Ascending aorta (tissue), 2 donors: ENCODE data around the gene RNF144B. TPM values are rescaled to one million over a fixed set of nuclear protein-coding genes. Genes with fewer than 3 reads are reported as not detected.

Source experiments
- DNase-seq, 2 donors: peaks; one replicate each; pipeline ENCODE4 v3.0.0-alpha.2; 2019; ENCODE audit warnings: low spot score in 2 of 2
- H3K27ac ChIP-seq, 2 donors: fragments of 200-600 bp; sonication (generic); one replicate each; pipeline ENCODE4 v1.5.1; 2016 to 2017; ENCODE audit warnings: mild to moderate bottlenecking in 1 of 2
- H3K27me3 ChIP-seq: fragments of 200-600 bp; sonication (generic); one replicate; pipeline ENCODE4 v1.5.1; 2017
- H3K36me3 ChIP-seq, 2 donors: fragments of 200-600 bp; sonication (generic); one replicate each; pipeline ENCODE4 v1.5.1; 2016
- H3K4me1 ChIP-seq, 2 donors: fragments of 200-600 bp; sonication (generic); one replicate each; pipeline ENCODE4 v1.5.1; 2016 to 2017; ENCODE audit warnings: mild to moderate bottlenecking in 1 of 2
- H3K4me3 ChIP-seq, 2 donors: fragments of 200-600 bp; sonication (generic); one replicate each; pipeline ENCODE4 v1.5.1; 2016 to 2017; ENCODE audit warnings: mild to moderate bottlenecking in 1 of 2
- H3K9me3 ChIP-seq, 2 donors: fragments of 200-600 bp; sonication (generic); one replicate each; pipeline ENCODE4 v1.5.1; 2016
- CTCF ChIP-seq, 3 experiments: fragments of 200-600 bp in 2 of 3; fragments of 450-650 bp in 1 of 3; sonication (generic) in 2 of 3; IDR thresholded peaks; one replicate each; pipeline ENCODE4 v1.5.1; 2016 to 2019; ENCODE audit warnings: antibody characterized with exemption in 3 of 3, mild to moderate bottlenecking in 1 of 3, moderate library complexity in 1 of 3
- intact Hi-C: fragments of 100-400 bp; cut with DNase I; formaldehyde crosslinking; loops from one replicate; pipeline ENCODE4 v1.15.1; 2023
- total RNA-seq: library from RNA; depleted of rRNA; stranded (reverse); fragments of >200 nt; gene quantifications from one replicate; pipeline ENCODE4 v1.1.0, GENCODE V29; 2016

The RNF144B gene
- total RNA-seq, 1 donor from 2014 or later: 52.3 TPM

- Histone ChIP-seq H3K4me3 (no peak overlapping the region), H3K27ac (no peak overlapping the region), H3K27me3 (no peaks in the 10 kb centered on the region), H3K36me3 (no peaks in the 10 kb centered on the region), H3K4me1 (no peaks in the 10 kb centered on the region), H3K9me3 (no peaks in the 10 kb centered on the region)
- DNase-seq: no peak
- no peak for TF ChIP-seq CTCF (IDR thresholded peaks at IDR 0.05)
- intact Hi-C loops: no loop called here
Measured at GRCh38 chr6:18485660-18486435, 98.7 kb downstream of the RNF144B start.

- intact Hi-C loops: no loop called here
- DNase-seq: no peak
- no peaks in the 10 kb centered on the region for H3K9me3 ChIP-seq
Measured at GRCh38 chr6:18488004-18488403, 100.9 kb downstream of the RNF144B start.

GRCh38 chr6:18488526-18489270 lies 101.5 kb downstream of the RNF144B start:
- DNase-seq: no peak
- intact Hi-C loops: no loop called here
- Histone ChIP-seq H3K9me3 (no peaks in the 10 kb centered on the region), H3K4me3 (no peak overlapping the region), H3K27ac (no peak overlapping the region), H3K4me1 (no peaks in the 10 kb centered on the region), H3K36me3 (no peaks in the 10 kb centered on the region), H3K27me3 (no peaks in the 10 kb centered on the region)
- TF ChIP-seq CTCF (IDR thresholded peaks at IDR 0.05): no peak

More at GRCh38 chr6:18488004-18488403, 100.9 kb downstream of the RNF144B start:
- no peak overlapping the region for H3K27ac ChIP-seq
- no peaks in the 10 kb centered on the region for H3K4me1 ChIP-seq
- no peak overlapping the region for H3K4me3 ChIP-seq
- H3K36me3 ChIP-seq: no peaks in the 10 kb centered on the region
- no peaks in the 10 kb centered on the region for H3K27me3 ChIP-seq
- no peak for TF ChIP-seq CTCF (IDR thresholded peaks at IDR 0.05)

GRCh38 chr6:18489335-18489734 lies 102.2 kb downstream of the RNF144B start:
- Histone ChIP-seq H3K4me1 (no peaks in the 10 kb centered on the region), H3K9me3 (no peaks in the 10 kb centered on the region), H3K4me3 (no peak overlapping the region), H3K36me3 (no peaks in the 10 kb centered on the region), H3K27ac (no peak overlapping the region), H3K27me3 (no peaks in the 10 kb centered on the region)
- intact Hi-C loops: no loop called here
- no peak for TF ChIP-seq CTCF (IDR thresholded peaks at IDR 0.05)
- DNase-seq: no peak

GRCh38 chr6:18491308-18492045 lies 104.3 kb downstream of the RNF144B start:
- TF ChIP-seq CTCF (IDR thresholded peaks at IDR 0.05): no peak
- no peaks in the 10 kb centered on the region for H3K4me1 ChIP-seq
- no peaks in the 10 kb centered on the region for H3K9me3 ChIP-seq
- DNase-seq: no peak
- no peak overlapping the region for H3K4me3 ChIP-seq
- H3K36me3 ChIP-seq: no peaks in the 10 kb centered on the region
- H3K27me3 ChIP-seq: no peaks in the 10 kb centered on the region
- no peak overlapping the region for H3K27ac ChIP-seq
- intact Hi-C loops: no loop called here
